ENCODE data around the gene ASB7. TPM values are rescaled to one million over a fixed set of nuclear protein-coding genes. Genes with fewer than 3 reads are reported as not detected.
"Not testable (repeated sequence)": the region's sequence is repeated elsewhere in the genome, so short reads cannot be mapped to it uniquely, and the experiment has no call there.

The ASB7 gene
- total RNA-seq, 1 donor from 2014 or later = 18.7 TPM

- Mint-ChIP-seq H3K36me3 (ENCODE audit: low read depth) (no peaks in the 10 kb centered on the region), H3K27ac (no peak overlapping the region), H3K4me3 (no peak overlapping the region), H3K27me3 (ENCODE audit: insufficient read depth) (peaks cover 26% of the 10 kb centered on the region), H3K4me1 (ENCODE audit: low read depth) (no peaks in the 10 kb centered on the region), H3K9me3 (no peaks in the 10 kb centered on the region)
- no peak for DNase-seq (ENCODE audit: low spot score)
- intact Hi-C loops (cut with micrococcal nuclease) = no loop called here
Observed at GRCh38 chr15:100665570-100665969, 63.2 kb downstream of the ASB7 start.

DNA sequence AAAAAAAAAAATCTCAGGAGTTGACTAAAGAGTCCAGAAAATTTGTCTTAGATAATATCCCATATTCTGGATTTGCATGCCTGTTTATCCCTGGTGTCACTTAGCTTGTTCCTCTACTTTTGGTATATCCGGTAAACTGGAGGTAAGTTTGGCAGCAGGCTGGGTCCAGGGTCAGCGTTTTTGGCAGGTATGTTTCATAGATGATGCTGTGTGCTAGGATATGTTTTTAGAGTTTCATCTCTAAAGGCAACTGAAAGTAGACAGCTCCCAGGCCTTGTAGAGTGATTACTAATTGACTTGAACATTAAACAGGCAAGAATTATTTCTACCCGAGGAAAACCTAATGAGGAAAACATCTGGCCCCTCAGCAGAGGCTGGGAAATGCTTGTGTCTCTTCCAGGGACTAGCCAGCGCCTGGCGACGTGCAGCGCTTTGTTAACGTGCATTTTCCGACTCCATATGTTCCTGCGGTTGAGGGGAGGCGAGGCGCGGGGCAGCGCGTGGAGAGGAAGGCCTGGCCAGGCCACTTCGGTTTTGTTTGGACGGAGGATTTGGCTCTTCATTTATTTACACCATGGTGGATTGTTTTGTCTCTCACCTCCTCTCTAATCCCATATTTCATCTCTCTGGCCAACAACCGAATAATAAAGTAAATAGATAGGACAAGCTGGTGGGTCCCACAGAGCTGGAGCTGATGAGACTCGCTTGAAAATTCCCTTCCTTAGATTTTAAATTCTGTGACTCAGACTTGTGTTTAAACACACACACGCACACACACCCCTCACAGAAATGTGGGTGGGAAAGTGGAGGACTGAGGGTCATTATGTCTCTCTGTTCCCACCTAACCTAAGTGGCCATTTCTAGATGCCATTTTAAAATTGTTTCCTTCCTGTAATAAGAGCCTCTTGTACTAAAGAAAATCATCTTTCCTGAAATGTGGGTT, 65.3 kb downstream of the ASB7 start:
- no peaks in the 10 kb centered on the region for H3K36me3 Mint-ChIP-seq (ENCODE audit: low read depth)
- H3K4me1 Mint-ChIP-seq (ENCODE audit: low read depth) = no peaks in the 10 kb centered on the region
- peaks cover 22% of the 10 kb centered on the region for H3K27me3 Mint-ChIP-seq (ENCODE audit: insufficient read depth)
- no peak overlapping the region for H3K27ac Mint-ChIP-seq
- no peak overlapping the region for H3K4me3 Mint-ChIP-seq
- no peak for DNase-seq (ENCODE audit: low spot score)
- intact Hi-C loops (cut with micrococcal nuclease) = no loop called here
- H3K9me3 Mint-ChIP-seq = no peaks in the 10 kb centered on the region

- no peak overlapping the region for H3K4me3 Mint-ChIP-seq
- no peak for DNase-seq (ENCODE audit: low spot score)
- no peaks in the 10 kb centered on the region for H3K36me3 Mint-ChIP-seq (ENCODE audit: low read depth)
- H3K27me3 Mint-ChIP-seq (ENCODE audit: insufficient read depth) = peaks cover 25% of the 10 kb centered on the region
- no peaks in the 10 kb centered on the region for H3K4me1 Mint-ChIP-seq (ENCODE audit: low read depth)
- no peaks in the 10 kb centered on the region for H3K9me3 Mint-ChIP-seq
- intact Hi-C loops (cut with micrococcal nuclease) = no loop called here
- no peak overlapping the region for H3K27ac Mint-ChIP-seq
Observed at GRCh38 chr15:100668348-100668745, 66.0 kb downstream of the ASB7 start.

GRCh38 chr15:100669260-100669659, 66.9 kb downstream of the ASB7 start:
- peaks cover 20% of the 10 kb centered on the region for H3K27me3 Mint-ChIP-seq (ENCODE audit: insufficient read depth)
- intact Hi-C loops (cut with micrococcal nuclease) = no loop called here

DNA sequence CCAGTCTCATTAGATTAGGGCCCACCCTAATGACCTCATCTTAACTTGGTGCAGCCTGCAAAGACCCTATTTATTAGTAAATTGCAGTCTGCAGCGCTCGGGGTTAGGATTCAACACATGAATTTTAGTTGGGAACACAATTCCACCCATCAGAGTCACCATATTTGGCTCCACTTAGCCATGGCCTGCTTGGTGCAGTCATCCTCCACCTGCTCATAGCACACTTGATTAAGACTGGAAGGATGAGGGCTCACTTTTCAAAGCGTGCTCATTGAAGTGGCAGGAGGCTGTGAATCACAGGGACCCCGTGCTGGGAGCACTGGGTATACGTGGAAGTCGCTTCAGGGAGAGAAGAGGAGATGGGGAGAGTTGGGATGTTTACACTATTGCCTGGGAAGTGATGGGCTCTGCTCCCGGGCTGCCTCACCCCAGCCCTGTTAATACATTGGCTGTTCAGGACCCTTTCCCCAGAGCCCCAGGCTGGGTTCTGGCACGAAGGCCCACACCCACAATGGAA, 68.2 kb downstream of the ASB7 start:
- no peak for DNase-seq (ENCODE audit: low spot score)
- no peaks in the 10 kb centered on the region for H3K4me1 Mint-ChIP-seq (ENCODE audit: low read depth)
- H3K9me3 Mint-ChIP-seq = no peaks in the 10 kb centered on the region
- intact Hi-C loops (cut with micrococcal nuclease) = no loop called here
- H3K27ac Mint-ChIP-seq = no peak overlapping the region
- H3K36me3 Mint-ChIP-seq (ENCODE audit: low read depth) = no peaks in the 10 kb centered on the region
- H3K27me3 Mint-ChIP-seq (ENCODE audit: insufficient read depth) = peaks cover 11% of the 10 kb centered on the region
- no peak overlapping the region for H3K4me3 Mint-ChIP-seq

More at GRCh38 chr15:100669260-100669659, 66.9 kb downstream of the ASB7 start:
- Mint-ChIP-seq H3K4me3 (no peak overlapping the region), H3K27ac (no peak overlapping the region), H3K36me3 (ENCODE audit: low read depth) (no peaks in the 10 kb centered on the region), H3K9me3 (no peaks in the 10 kb centered on the region), H3K4me1 (ENCODE audit: low read depth) (no peaks in the 10 kb centered on the region)
- no peak for DNase-seq (ENCODE audit: low spot score)

DNA sequence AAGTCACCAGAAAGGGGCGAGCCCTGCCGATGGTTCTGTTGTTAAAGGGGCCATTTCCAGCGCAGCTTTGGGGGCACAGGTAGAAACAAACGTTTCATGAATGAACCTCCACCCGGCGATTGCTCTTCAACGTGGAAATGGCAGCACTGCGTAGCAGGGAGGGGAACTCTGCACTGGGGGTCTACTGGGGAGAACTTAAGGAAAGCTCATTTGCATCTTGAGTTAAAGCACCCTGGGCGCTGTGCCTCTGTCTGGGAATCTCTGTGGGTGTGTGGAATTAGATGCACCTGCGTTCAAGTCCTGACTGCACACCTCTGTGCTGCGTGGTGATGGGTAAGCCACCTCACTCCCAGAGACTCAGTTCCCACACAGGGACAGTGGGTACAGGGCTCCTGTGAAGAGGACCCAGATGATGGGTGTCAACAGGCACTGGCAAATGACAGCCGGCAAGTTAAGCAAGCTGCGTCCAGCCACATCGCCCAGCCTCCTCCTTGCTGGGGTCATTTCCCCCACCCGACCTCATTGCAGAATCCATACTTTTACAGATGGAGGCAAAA, 68.8 kb downstream of the ASB7 start:
- Mint-ChIP-seq H3K4me3 (no peak overlapping the region), H3K36me3 (ENCODE audit: low read depth) (no peaks in the 10 kb centered on the region), H3K27ac (no peak overlapping the region), H3K27me3 (ENCODE audit: insufficient read depth) (peaks cover 10% of the 10 kb centered on the region), H3K9me3 (no peaks in the 10 kb centered on the region), H3K4me1 (ENCODE audit: low read depth) (no peaks in the 10 kb centered on the region)
- intact Hi-C loops (cut with micrococcal nuclease) = no loop called here
- DNase-seq (ENCODE audit: low spot score) = no peak

- DNase-seq (ENCODE audit: low spot score) = no peak
- no peaks in the 10 kb centered on the region for H3K36me3 Mint-ChIP-seq (ENCODE audit: low read depth)
- no peaks in the 10 kb centered on the region for H3K9me3 Mint-ChIP-seq
- no peak overlapping the region for H3K4me3 Mint-ChIP-seq
- H3K27me3 Mint-ChIP-seq (ENCODE audit: insufficient read depth) = peaks cover 6% of the 10 kb centered on the region
- no peak overlapping the region for H3K27ac Mint-ChIP-seq
- intact Hi-C loops (cut with micrococcal nuclease) = no loop called here
- H3K4me1 Mint-ChIP-seq (ENCODE audit: low read depth) = no peaks in the 10 kb centered on the region
Observed at GRCh38 chr15:100671858-100672543, 69.6 kb downstream of the ASB7 start.

DNA sequence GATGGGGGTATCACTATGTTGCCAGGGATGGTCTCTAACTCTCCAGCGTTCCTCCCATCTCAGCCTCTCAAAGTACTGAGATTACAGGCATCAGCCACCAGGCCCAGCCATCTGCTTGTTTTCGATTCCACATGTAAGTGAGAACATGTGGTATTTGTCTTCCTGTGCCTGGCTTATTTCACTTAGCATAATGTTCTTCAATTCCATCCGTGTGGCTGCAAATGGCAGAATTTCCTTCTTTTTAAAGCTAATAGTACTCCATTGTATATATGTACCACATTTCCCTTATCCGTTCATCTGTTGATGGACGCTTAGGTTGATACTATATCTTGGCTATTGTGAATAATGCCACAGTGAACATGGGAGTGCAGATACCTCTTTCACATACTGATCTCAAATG, 70.6 kb downstream of the ASB7 start:
- no peaks in the 10 kb centered on the region for H3K36me3 Mint-ChIP-seq (ENCODE audit: low read depth)
- no peaks in the 10 kb centered on the region for H3K9me3 Mint-ChIP-seq
- no peak for DNase-seq (ENCODE audit: low spot score)
- intact Hi-C loops (cut with micrococcal nuclease) = no loop called here
- H3K27me3 Mint-ChIP-seq (ENCODE audit: insufficient read depth) = peaks cover 6% of the 10 kb centered on the region
- no peak overlapping the region for H3K4me3 Mint-ChIP-seq
- no peak overlapping the region for H3K27ac Mint-ChIP-seq
- no peaks in the 10 kb centered on the region for H3K4me1 Mint-ChIP-seq (ENCODE audit: low read depth)

DNA sequence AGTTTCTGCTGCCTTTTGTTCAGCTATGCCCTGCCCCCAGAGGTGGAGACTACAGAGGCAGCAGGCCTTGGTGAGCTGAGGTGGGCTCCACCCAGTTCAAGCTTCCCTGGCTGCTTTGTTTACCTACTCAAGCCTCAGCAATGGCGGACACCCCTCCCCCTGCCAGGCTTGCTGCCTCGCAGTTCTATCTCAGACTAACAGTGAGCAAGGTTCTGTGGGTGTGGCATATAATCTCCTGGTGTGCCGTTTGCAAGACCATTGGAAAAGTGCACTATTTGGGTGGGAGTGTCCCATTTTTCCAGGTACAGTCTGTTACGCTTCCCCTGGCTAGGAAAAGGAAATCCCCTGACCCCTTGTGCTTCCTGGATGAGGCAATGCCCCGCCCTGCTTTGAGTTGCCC, 76.8 kb downstream of the ASB7 start:
- H3K9me3 Mint-ChIP-seq; intact Hi-C loops (cut with micrococcal nuclease); H3K4me3 Mint-ChIP-seq; H3K27ac Mint-ChIP-seq; DNase-seq (ENCODE audit: low spot score); H3K36me3 Mint-ChIP-seq (ENCODE audit: low read depth); H3K4me1 Mint-ChIP-seq (ENCODE audit: low read depth): not testable (repeated sequence)
- H3K27me3 Mint-ChIP-seq (ENCODE audit: insufficient read depth) = peaks cover 16% of the 10 kb centered on the region

GRCh38 chr15:100680726-100681125, 78.3 kb downstream of the ASB7 start:
- no peak for DNase-seq (ENCODE audit: low spot score)
- no peaks in the 10 kb centered on the region for H3K9me3 Mint-ChIP-seq
- H3K27me3 Mint-ChIP-seq (ENCODE audit: insufficient read depth) = peaks cover 19% of the 10 kb centered on the region
- no peak overlapping the region for H3K27ac Mint-ChIP-seq
- no peaks in the 10 kb centered on the region for H3K4me1 Mint-ChIP-seq (ENCODE audit: low read depth)
- no peak overlapping the region for H3K4me3 Mint-ChIP-seq
- H3K36me3 Mint-ChIP-seq (ENCODE audit: low read depth) = no peaks in the 10 kb centered on the region
- intact Hi-C loops (cut with micrococcal nuclease) = no loop called here

- Mint-ChIP-seq H3K9me3 (no peaks in the 10 kb centered on the region), H3K27me3 (ENCODE audit: insufficient read depth) (peaks cover 19% of the 10 kb centered on the region), H3K27ac (no peak overlapping the region), H3K4me3 (no peak overlapping the region), H3K4me1 (ENCODE audit: low read depth) (no peaks in the 10 kb centered on the region), H3K36me3 (ENCODE audit: low read depth) (no peaks in the 10 kb centered on the region)
- intact Hi-C loops (cut with micrococcal nuclease) = no loop called here
- no peak for DNase-seq (ENCODE audit: low spot score)
Observed at GRCh38 chr15:100681335-100681746, 79.0 kb downstream of the ASB7 start.

- peaks cover 19% of the 10 kb centered on the region for H3K27me3 Mint-ChIP-seq (ENCODE audit: insufficient read depth)
- intact Hi-C loops (cut with micrococcal nuclease) = no loop called here
- no peak overlapping the region for H3K27ac Mint-ChIP-seq
Observed at GRCh38 chr15:100682468-100682867, 80.1 kb downstream of the ASB7 start.

DNA sequence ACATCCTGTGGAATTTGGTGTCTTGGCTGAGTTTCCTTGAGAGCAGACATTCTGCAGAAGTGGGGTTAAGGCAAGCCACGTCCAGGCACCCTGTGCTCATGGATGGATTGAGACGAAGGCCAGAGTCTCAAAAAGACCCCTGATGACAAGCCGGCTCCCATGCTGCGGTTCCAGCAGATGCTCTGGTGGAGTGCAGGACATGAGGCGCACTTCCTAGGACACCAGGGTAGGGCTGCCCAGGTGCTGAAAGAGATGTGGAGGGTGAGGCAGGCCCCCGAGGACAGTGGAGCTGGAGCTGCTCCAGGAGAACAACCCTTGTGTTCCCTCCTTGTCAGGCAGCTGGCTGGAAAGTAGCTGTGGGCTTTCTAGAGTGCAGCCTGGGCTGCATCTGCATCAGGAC, 81.0 kb downstream of the ASB7 start:
- Mint-ChIP-seq H3K27ac (no peak overlapping the region), H3K36me3 (ENCODE audit: low read depth) (no peaks in the 10 kb centered on the region), H3K9me3 (no peaks in the 10 kb centered on the region), H3K4me1 (ENCODE audit: low read depth) (no peaks in the 10 kb centered on the region), H3K27me3 (ENCODE audit: insufficient read depth) (peaks cover 17% of the 10 kb centered on the region), H3K4me3 (no peak overlapping the region)
- no peak for DNase-seq (ENCODE audit: low spot score)
- intact Hi-C loops (cut with micrococcal nuclease) = no loop called here

More at GRCh38 chr15:100682468-100682867, 80.1 kb downstream of the ASB7 start:
- Mint-ChIP-seq H3K4me3 (no peak overlapping the region), H3K36me3 (ENCODE audit: low read depth) (no peaks in the 10 kb centered on the region), H3K9me3 (no peaks in the 10 kb centered on the region), H3K4me1 (ENCODE audit: low read depth) (no peaks in the 10 kb centered on the region)
- DNase-seq (ENCODE audit: low spot score) = no peak

Measured in activated T-helper 1 cell treated with anti-CD3 and anti-CD28 coated beads, Interleukin-12 subunit alpha, Interleukin-12 subunit beta, Interleukin-2, Interleukin-4 antibody, amounts not matched to agents 30 ng/mL and 10 ng/mL and 1 ng/mL, durations not matched to agents 14 hours and 24 hours and 36 hours (primary cell).